Measurements from ENCODE around the gene CACNA1C. TPM values are rescaled to one million over a fixed set of nuclear protein-coding genes. Genes with fewer than 3 reads are reported as not detected.

Gene CACNA1C
- total RNA-seq, 2 experiments from 2014 or later: 0.05 to 0.08 TPM

DNA sequence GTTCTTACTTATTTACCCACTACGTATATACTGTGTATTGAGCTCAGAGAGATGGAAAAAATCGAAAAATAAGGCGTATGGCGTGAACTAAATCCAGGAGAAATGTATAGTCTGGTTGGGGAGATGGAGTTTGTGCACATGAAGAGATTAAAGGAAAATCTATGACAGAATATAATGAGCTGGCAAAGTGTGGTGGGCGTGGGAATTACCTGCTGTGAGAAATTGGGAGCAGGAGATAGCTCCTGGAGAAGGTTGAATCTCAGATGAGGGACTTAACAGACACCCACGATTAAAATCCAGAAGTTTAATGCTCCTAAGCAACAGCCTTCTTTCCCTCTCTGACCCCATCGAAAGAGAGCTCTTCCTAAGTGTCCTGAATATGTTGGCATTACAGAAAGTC is 517.8 kb downstream of the CACNA1C start:
- no peaks in the 10 kb centered on the region for H3K4me1 Mint-ChIP-seq (ENCODE audit: low read depth)
- Histone ChIP-seq H3K9me3 (ENCODE audit: control insufficient read depth in 1 of 2, insufficient read depth in 1 of 2, low read length in 2 of 2) (no peaks in the 10 kb centered on the region), H3K4me3 (ENCODE audit: low read length) (no peak overlapping the region), H3K27ac (ENCODE audit: low read depth in 1 of 2, low read length in 2 of 2) (no peak overlapping the region), H3K27me3 (ENCODE audit: control insufficient read depth in 1 of 2, insufficient read depth in 2 of 2, low read length in 2 of 2) (peaks cover 0 to 4% of the 10 kb centered on the region in 2 experiments), H3K36me3 (ENCODE audit: insufficient read depth, low read length) (no peaks in the 10 kb centered on the region), H3K4me1 (ENCODE audit: insufficient read depth, low read length) (no peaks in the 10 kb centered on the region)
- H3K27ac Mint-ChIP-seq: no peak overlapping the region
- ChIA-PET POLR2A (no interaction called here), CTCF (no interaction called here)
- ATAC-seq (ENCODE audit: poor library complexity): no peak
- H3K36me3 Mint-ChIP-seq (ENCODE audit: low read depth): no peaks in the 10 kb centered on the region
- TF ChIP-seq, protein P1, sequence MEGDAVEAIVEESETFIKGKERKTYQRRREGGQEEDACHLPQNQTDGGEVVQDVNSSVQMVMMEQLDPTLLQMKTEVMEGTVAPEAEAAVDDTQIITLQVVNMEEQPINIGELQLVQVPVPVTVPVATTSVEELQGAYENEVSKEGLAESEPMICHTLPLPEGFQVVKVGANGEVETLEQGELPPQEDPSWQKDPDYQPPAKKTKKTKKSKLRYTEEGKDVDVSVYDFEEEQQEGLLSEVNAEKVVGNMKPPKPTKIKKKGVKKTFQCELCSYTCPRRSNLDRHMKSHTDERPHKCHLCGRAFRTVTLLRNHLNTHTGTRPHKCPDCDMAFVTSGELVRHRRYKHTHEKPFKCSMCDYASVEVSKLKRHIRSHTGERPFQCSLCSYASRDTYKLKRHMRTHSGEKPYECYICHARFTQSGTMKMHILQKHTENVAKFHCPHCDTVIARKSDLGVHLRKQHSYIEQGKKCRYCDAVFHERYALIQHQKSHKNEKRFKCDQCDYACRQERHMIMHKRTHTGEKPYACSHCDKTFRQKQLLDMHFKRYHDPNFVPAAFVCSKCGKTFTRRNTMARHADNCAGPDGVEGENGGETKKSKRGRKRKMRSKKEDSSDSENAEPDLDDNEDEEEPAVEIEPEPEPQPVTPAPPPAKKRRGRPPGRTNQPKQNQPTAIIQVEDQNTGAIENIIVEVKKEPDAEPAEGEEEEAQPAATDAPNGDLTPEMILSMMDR (IDR thresholded peaks at IDR 0.05): no peak
- no peak overlapping the region for H3K4me3 Mint-ChIP-seq
- H3K27me3 Mint-ChIP-seq: peaks cover 18% of the 10 kb centered on the region
- no peak for DNase-seq
- no peaks in the 10 kb centered on the region for H3K9me3 Mint-ChIP-seq
- intact Hi-C loops (cut with DNase I, micrococcal nuclease): no loop called here

DNA sequence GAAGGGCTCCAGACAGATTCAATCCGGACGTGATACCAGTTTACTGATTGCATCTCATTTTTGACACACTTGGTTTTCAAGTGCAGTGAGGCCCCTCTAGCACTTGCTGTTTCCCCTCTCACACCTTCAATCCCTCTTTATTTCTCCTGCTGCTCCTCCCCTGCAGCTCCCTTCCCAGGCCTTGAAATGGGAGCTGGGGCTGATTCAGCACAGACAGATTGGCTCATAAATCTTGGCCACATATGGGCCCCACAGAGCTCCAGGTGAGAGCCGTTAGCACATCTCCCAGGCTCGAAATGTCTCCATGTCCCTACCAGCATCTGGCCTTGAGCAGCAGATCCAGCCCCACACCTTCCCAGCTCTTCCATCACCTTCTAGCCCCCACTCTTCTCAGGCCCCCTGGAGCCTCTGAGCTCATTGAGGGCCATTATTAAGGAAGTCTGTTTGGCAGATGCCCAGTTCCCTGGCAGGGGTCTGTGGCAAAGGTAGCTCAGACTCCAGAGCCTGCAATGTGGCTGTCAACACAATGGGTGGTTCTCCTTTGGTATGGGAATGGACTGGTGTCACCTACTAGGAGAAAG is 521.7 kb downstream of the CACNA1C start:
- H3K9me3 ChIP-seq (ENCODE audit: control insufficient read depth in 1 of 2, insufficient read depth in 1 of 2, low read length in 2 of 2): no peaks in the 10 kb centered on the region
- DNase-seq (no peak), ATAC-seq (ENCODE audit: poor library complexity) (no peak)
- Mint-ChIP-seq H3K9me3 (no peaks in the 10 kb centered on the region), H3K27ac (no peak overlapping the region), H3K27me3 (peaks cover 18% of the 10 kb centered on the region), H3K4me1 (ENCODE audit: low read depth) (no peaks in the 10 kb centered on the region), H3K36me3 (ENCODE audit: low read depth) (no peaks in the 10 kb centered on the region), H3K4me3 (no peak overlapping the region)
- H3K27me3 ChIP-seq (ENCODE audit: control insufficient read depth in 1 of 2, insufficient read depth in 2 of 2, low read length in 2 of 2): peaks cover 0 to 4% of the 10 kb centered on the region in 2 experiments
- CTCF ChIA-PET: no interaction called here
- TF ChIP-seq, protein P1 (IDR thresholded peaks at IDR 0.05): no peak
- intact Hi-C loops (cut with DNase I, micrococcal nuclease): no loop called here
- H3K27ac ChIP-seq (ENCODE audit: low read depth in 1 of 2, low read length in 2 of 2): no peak overlapping the region
- H3K4me1 ChIP-seq (ENCODE audit: insufficient read depth, low read length): no peaks in the 10 kb centered on the region
- no peak overlapping the region for H3K4me3 ChIP-seq (ENCODE audit: low read length)
- no peaks in the 10 kb centered on the region for H3K36me3 ChIP-seq (ENCODE audit: insufficient read depth, low read length)
- POLR2A ChIA-PET: no interaction called here

DNA sequence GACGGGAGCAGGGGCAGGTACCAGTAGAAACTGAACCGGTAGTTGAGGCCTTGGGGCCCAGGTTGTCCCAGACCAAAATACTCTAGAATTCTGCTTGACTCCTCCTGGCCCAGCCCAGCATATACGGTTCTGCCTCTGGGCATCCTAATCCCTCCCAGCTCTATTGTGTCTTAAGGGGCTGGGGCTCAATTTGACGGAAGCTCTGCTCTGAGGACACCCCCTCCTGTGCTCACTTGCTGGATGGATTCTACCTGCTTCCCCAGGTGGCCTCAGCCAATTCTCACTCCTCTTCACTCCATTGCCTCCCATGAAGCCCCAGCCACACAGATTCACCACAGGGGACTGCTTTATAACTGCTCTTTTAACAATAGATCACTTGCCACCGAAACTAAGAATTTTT is 522.5 kb downstream of the CACNA1C start:
- CTCF ChIA-PET: no interaction called here
- peaks cover 18% of the 10 kb centered on the region for H3K27me3 Mint-ChIP-seq
- Histone ChIP-seq H3K27ac (ENCODE audit: low read depth in 1 of 2, low read length in 2 of 2) (no peak overlapping the region), H3K36me3 (ENCODE audit: insufficient read depth, low read length) (no peaks in the 10 kb centered on the region), H3K27me3 (ENCODE audit: control insufficient read depth in 1 of 2, insufficient read depth in 2 of 2, low read length in 2 of 2) (peaks cover 0 to 4% of the 10 kb centered on the region in 2 experiments), H3K4me3 (ENCODE audit: low read length) (no peak overlapping the region), H3K9me3 (ENCODE audit: control insufficient read depth in 1 of 2, insufficient read depth in 1 of 2, low read length in 2 of 2) (no peaks in the 10 kb centered on the region), H3K4me1 (ENCODE audit: insufficient read depth, low read length) (no peaks in the 10 kb centered on the region)
- H3K4me1 Mint-ChIP-seq (ENCODE audit: low read depth): no peaks in the 10 kb centered on the region
- TF ChIP-seq, protein P1 (IDR thresholded peaks at IDR 0.05): no peak
- no peak overlapping the region for H3K4me3 Mint-ChIP-seq
- ATAC-seq (ENCODE audit: poor library complexity) (no peak), DNase-seq (no peak)
- H3K27ac Mint-ChIP-seq: no peak overlapping the region
- no peaks in the 10 kb centered on the region for H3K9me3 Mint-ChIP-seq
- intact Hi-C loops (cut with DNase I, micrococcal nuclease): no loop called here
- POLR2A ChIA-PET: no interaction called here
- no peaks in the 10 kb centered on the region for H3K36me3 Mint-ChIP-seq (ENCODE audit: low read depth)

Data from CD4-positive, alpha-beta T cell (primary cell).